K562 (cell line): Measurements from ENCODE around the gene VWA8. TPM values are rescaled to one million over a fixed set of nuclear protein-coding genes. Genes with fewer than 3 reads are reported as not detected.

ENCODE experiments used
- ATAC-seq: fragments of 200-7000 bp; cut with Tn5 transposase; 3 replicates; pipeline ENCODE4 v1.9.1; 2020; ENCODE audit warnings: moderate library complexity
- BruUV-seq: library from RNA; stranded (reverse); fragments of 400-500 nt; replicated peaks from 2 replicates; lab custom pipeline; 2021; lab: Mats Ljungman, UMichigan
- CTCF ChIA-PET: fragments of 300-600 bp; formaldehyde crosslinking; extraction: SDS; loops from one replicate; lab custom pipeline; 2021; ENCODE audit warnings: low intra/inter-chr PET ratio; lab: Yijun Ruan, JAX
- POLR2A ChIA-PET: fragments of 300-600, 350-650 bp; sonication (Branson Sonifier 250); formaldehyde crosslinking; extraction: SDS; loops from one replicate; lab custom pipeline; 2021; ENCODE audit warnings: antibody characterized with exemption, inconsistent platforms; lab: Yijun Ruan, JAX
- DNase-seq, 4 experiments: peaks; one replicate each; pipeline versions ENCODE4 v3.0.0 to v3.0.0-alpha.2; 2011 to 2018; ENCODE audit warnings: low spot score in 3 of 4, mixed read lengths in 3 of 4; ENCODE audit errors: extremely low read depth in 1 of 4
- FAIRE-seq: peaks from 2 replicates; lab custom pipeline; 2011; peaks lifted over from hg19 to GRCh38; lab: Jason Lieb, UNC
- H2AFZ ChIP-seq: 2 replicates; pipeline ENCODE4 v1.6.0; 2011; ENCODE audit warnings: low read depth, low read length, control low read depth, inconsistent platforms
- H3K27ac ChIP-seq: fragments of 200-600 bp; 3 replicates; pipeline ENCODE4 v1.8.0; 2011; ENCODE audit warnings: low read depth, mild to moderate bottlenecking, control low read depth, inconsistent platforms, low read length, moderate library complexity, mixed read lengths; ENCODE audit errors: extremely low read depth
- H3K27me3 ChIP-seq, 2 experiments: fragments of 300-600 bp in 1 of 2; 2 replicates in 1 of 2; 3 replicates in 1 of 2; pipeline versions ENCODE4 v1.6.0 to v1.8.0; 2011; ENCODE audit warnings: inconsistent platforms in 2 of 2, low read length in 2 of 2, mild to moderate bottlenecking in 1 of 2, mixed read lengths in 1 of 2, moderate library complexity in 1 of 2; ENCODE audit not compliant: control insufficient read depth in 2 of 2, insufficient read depth in 2 of 2
- H3K36me3 ChIP-seq: fragments of 300-600 bp; 3 replicates; pipeline ENCODE4 v1.8.0; 2011; ENCODE audit warnings: mild to moderate bottlenecking, low read length, inconsistent platforms; ENCODE audit not compliant: control insufficient read depth, insufficient read depth
- H3K4me1 ChIP-seq, 2 experiments: fragments of 200-600 bp in 1 of 2; replicated peaks in 1 of 2; 2 replicates in 1 of 2; 3 replicates in 1 of 2; pipeline versions ENCODE4 v1.5.1 to v1.8.0; 2011; ENCODE audit warnings: inconsistent platforms in 2 of 2, low read length in 2 of 2, mild to moderate bottlenecking in 1 of 2, mixed read lengths in 1 of 2, moderate library complexity in 1 of 2; ENCODE audit not compliant: control insufficient read depth in 2 of 2, insufficient read depth in 2 of 2
- H3K4me2 ChIP-seq: 2 replicates; pipeline ENCODE4 v1.6.1; 2011; ENCODE audit warnings: low read length, control low read depth, inconsistent platforms, mixed read lengths; ENCODE audit not compliant: insufficient read depth
- H3K4me3 ChIP-seq: fragments of 200-600 bp; sonication (generic), shearing (Covaris generic); 2 replicates; pipeline ENCODE4 v1.5.1; 2016; ENCODE audit warnings: control low read depth, inconsistent platforms
- H3K79me2 ChIP-seq: fragments of 200-600 bp; 3 replicates; pipeline ENCODE4 v1.8.0; 2011; ENCODE audit warnings: low read length, inconsistent platforms; ENCODE audit not compliant: control insufficient read depth, insufficient read depth
- H3K9ac ChIP-seq, 2 experiments: 2 replicates each; pipeline versions ENCODE4 v1.6.0 to v1.6.1; 2011; ENCODE audit warnings: low read depth in 2 of 2, low read length in 2 of 2, control low read depth in 1 of 2, inconsistent platforms in 1 of 2, mild to moderate bottlenecking in 1 of 2, mixed read lengths in 1 of 2; ENCODE audit not compliant: insufficient read depth in 1 of 2
- H3K9me1 ChIP-seq: one replicate; pipeline ENCODE4 v1.6.0; 2011; ENCODE audit warnings: inconsistent platforms, mild to moderate bottlenecking, low read length, moderate library complexity; ENCODE audit not compliant: control insufficient read depth, insufficient read depth
- H3K9me3 ChIP-seq: replicated peaks from 2 replicates; pipeline ENCODE4 v1.5.1; 2011; ENCODE audit warnings: low read depth, low read length, inconsistent platforms; ENCODE audit not compliant: control insufficient read depth, insufficient read depth
- H4K20me1 ChIP-seq: replicated peaks from 2 replicates; pipeline ENCODE4 v1.6.1; 2011; ENCODE audit warnings: low read length, inconsistent platforms, mixed read lengths; ENCODE audit not compliant: control insufficient read depth, insufficient read depth
- ATF2 ChIP-seq: sonication (generic); formaldehyde crosslinking; IDR thresholded peaks from 2 replicates; pipeline ENCODE4 v1.8.1; 2022; ENCODE audit warnings: missing genetic modification reagents
- HBP1 ChIP-seq: fragments of 450-650 bp; formaldehyde crosslinking; IDR thresholded peaks from 2 replicates; pipeline ENCODE4 v1.4.0; 2022; ENCODE audit warnings: missing genetic modification characterization
- HIVEP1 ChIP-seq: fragments of 250-450 bp; sonication (Bioruptor Pico); IDR thresholded peaks from 2 replicates; pipeline ENCODE4 v1.4.0; 2020; ENCODE audit warnings: mild to moderate bottlenecking
- RREB1 ChIP-seq: fragments of 250-450 bp; sonication (Bioruptor Pico); IDR thresholded peaks from 2 replicates; pipeline ENCODE4 v1.4.0; 2020
- SAFB ChIP-seq: fragments of 200-400 bp; formaldehyde crosslinking; IDR thresholded peaks from 2 replicates; pipeline ENCODE4 v1.6.1; 2017; ENCODE audit warnings: low read depth, low read length, borderline replicate concordance
- TFAP4 ChIP-seq: sonication (generic); formaldehyde crosslinking; IDR thresholded peaks from 2 replicates; pipeline ENCODE4 v1.8.0; 2022; ENCODE audit warnings: missing genetic modification reagents, mild to moderate bottlenecking, moderate library complexity, borderline replicate concordance
- ZBTB1 ChIP-seq: sonication (generic); formaldehyde crosslinking; IDR thresholded peaks from 2 replicates; pipeline ENCODE4 v1.8.1; 2023; ENCODE audit warnings: missing genetic modification reagents, low read depth, mild to moderate bottlenecking, borderline replicate concordance
- ZNF717 ChIP-seq: fragments of 250-450 bp; sonication (Bioruptor Pico); IDR thresholded peaks from 2 replicates; pipeline ENCODE4 v1.5.0; 2021
- WGBS: fragments of 100-300 bp; shearing (Covaris generic); methylation state at CpG from one replicate; pipeline ENCODE4 v1.1.6; 2016; ENCODE audit warnings: low coverage, mixed read lengths; ENCODE audit not compliant: insufficient coverage; ENCODE audit errors: missing lambda C conversion rate; 5-methylcytosine and 5-hydroxymethylcytosine counted together
- in situ Hi-C: fragments of 300-500 bp; cut with MboI; formaldehyde crosslinking; loops from 4 replicates; pipeline ENCODE4 v1.15.0; 2018; ENCODE audit warnings: inconsistent platforms, mixed read lengths
- intact Hi-C: fragments of 100-400 bp; cut with micrococcal nuclease; formaldehyde crosslinking; loops from 2 replicates; pipeline ENCODE4 v1.14.2; 2022
- polyA plus RNA-seq, 8 experiments: library from polyadenylated mRNA; depleted of rRNA in 4 of 8; stranded (reverse) in 5 of 8; unstranded in 3 of 8; fragments of >200 nt; fragmentation: Nextera tagmentation in 2 of 8; fragmentation: Illumina TruSeq in 1 of 8; extraction: Ambion mirVana in 2 of 8; extraction: Trizol in 1 of 8; gene quantifications; 2 replicates each; pipeline versions ENCODE4 v1.2.1 to v1.2.3, GENCODE V29; 2011 to 2014; ENCODE audit warnings: inconsistent platforms in 1 of 8, missing spikeins in 1 of 8
- total RNA-seq, 7 experiments: library from RNA; depleted of rRNA in 6 of 7; stranded (reverse); fragments of >200 nt in 6 of 7; fragmentation: Illumina TruSeq in 2 of 7; extraction: Trizol in 2 of 7; gene quantifications; 2 replicates each; pipeline versions ENCODE4 v1.2.1 to v1.2.3, GENCODE V29; 2011 to 2021; ENCODE audit warnings: low replicate concordance in 1 of 7

The VWA8 gene
- total and polyA plus RNA-seq, 9 of the 15 experiments (the other 6 are each of a cell fraction or from before 2014, with no cell fraction given) = 2.1 to 18.5 (median 13.3) TPM

GRCh38 chr13:41678249-41678648 is 282.7 kb downstream of the VWA8 start:
- no TSS peak for BruUV-seq
- no peaks in the 10 kb centered on the region for H3K4me1 ChIP-seq
- ATAC-seq (no peak), DNase-seq (no peak)
- no peak overlapping the region for H3K27ac ChIP-seq
- no peak overlapping the region for H2AFZ ChIP-seq
- H4K20me1 ChIP-seq = no peaks in the 10 kb centered on the region
- no peak for TF ChIP-seq RREB1 (CRISPR knock-in tag)
- no peak for TF ChIP-seq ZBTB1
- TF ChIP-seq ZNF717 (CRISPR knock-in tag) = no peak
- no peak for TF ChIP-seq ATF2 (CRISPR knock-in tag)
- no peak for TF ChIP-seq HBP1 (CRISPR knock-in tag)
- no peak for TF ChIP-seq TFAP4 (CRISPR knock-in tag)
- no peak for TF ChIP-seq HIVEP1
- no peak for TF ChIP-seq SAFB
- TF ChIP-seq, all 486 proteins: peak for 0
- ChIA-PET POLR2A (interaction anchor here (1.1 kb wide), 1 partner anchor 12 kb away, joined by 4 read pairs; no protein-coding TSS in a partner anchor), CTCF (no interaction called here)
- no peaks in the 10 kb centered on the region for H3K9me1 ChIP-seq
- 77% methylated on average over 3 of the region's 3 CpGs for WGBS
- H3K4me2 ChIP-seq = no peak overlapping the region
- intact Hi-C loops = loop anchor here (10.0 kb wide), 1 partner anchor 817 kb away; no protein-coding TSS in a partner anchor
- H3K9ac ChIP-seq = no peak overlapping the region
- in situ Hi-C loops = no loop called here
- H3K27me3 ChIP-seq = no peaks in the 10 kb centered on the region
- no peaks in the 10 kb centered on the region for H3K79me2 ChIP-seq
- no peak for FAIRE-seq
- no peak overlapping the region for H3K4me3 ChIP-seq
- H3K36me3 ChIP-seq = peaks cover 14% of the 10 kb centered on the region; the same call in 2 of the 3 replicates
- H3K9me3 ChIP-seq = no peaks in the 10 kb centered on the region
